ENCODE measurements around the gene KLLN.
"Not testable (repeated sequence)": the region's sequence is repeated elsewhere in the genome, so short reads cannot be mapped to it uniquely, and the experiment has no call there.

KLLN gene

GRCh38 chr10:87868277-87868676, 4.9 kb upstream of the KLLN start:
- H3K27ac ChIP-seq: no peak overlapping the region
- DNase-seq (ENCODE audit: low read depth, low spot score): no peak

- H3K27ac ChIP-seq: no peak overlapping the region
- DNase-seq (ENCODE audit: low read depth, low spot score): no peak
These were observed 4.1 kb upstream of the KLLN start for GRCh38 chr10:87867453-87867852.

DNA sequence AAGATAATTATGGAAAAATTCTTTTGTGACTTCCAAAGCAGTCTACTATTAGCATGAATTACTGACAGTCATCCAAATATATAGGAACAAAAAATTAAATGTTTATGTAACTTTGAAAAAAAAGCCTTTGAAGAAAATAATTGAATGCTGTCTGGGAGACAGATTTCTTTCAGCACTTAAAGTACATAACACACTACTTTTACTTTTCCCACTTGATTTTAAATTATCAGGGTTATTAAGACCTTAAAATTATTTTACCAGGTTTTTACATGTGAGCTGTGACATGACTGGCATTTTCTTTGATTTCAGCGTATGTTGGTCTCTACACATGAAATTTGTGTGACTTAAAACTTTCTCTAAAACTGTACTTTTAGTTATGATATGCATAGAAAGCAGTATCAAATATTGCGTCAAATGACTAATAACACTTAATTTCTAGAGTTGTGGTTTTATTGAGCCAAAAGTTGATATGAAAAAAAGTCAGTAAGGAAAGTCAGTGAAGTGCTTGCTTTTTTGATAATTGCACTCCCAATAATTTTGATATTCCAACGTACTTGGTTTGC, 3.2 kb upstream of the KLLN start:
- no peak for DNase-seq (ENCODE audit: low read depth, low spot score)
- no peak overlapping the region for H3K27ac ChIP-seq

- DNase-seq (ENCODE audit: low read depth, low spot score): no peak
- peak overlapping the region; percentile 96 for H3K27ac ChIP-seq
These were observed 2.0 kb upstream of the KLLN start for GRCh38 chr10:87865241-87865881.

- no peak for DNase-seq (ENCODE audit: low read depth, low spot score)
- peak overlapping the region; percentile 96 for H3K27ac ChIP-seq
These were observed 1.2 kb upstream of the KLLN start for GRCh38 chr10:87864496-87865059.

DNA sequence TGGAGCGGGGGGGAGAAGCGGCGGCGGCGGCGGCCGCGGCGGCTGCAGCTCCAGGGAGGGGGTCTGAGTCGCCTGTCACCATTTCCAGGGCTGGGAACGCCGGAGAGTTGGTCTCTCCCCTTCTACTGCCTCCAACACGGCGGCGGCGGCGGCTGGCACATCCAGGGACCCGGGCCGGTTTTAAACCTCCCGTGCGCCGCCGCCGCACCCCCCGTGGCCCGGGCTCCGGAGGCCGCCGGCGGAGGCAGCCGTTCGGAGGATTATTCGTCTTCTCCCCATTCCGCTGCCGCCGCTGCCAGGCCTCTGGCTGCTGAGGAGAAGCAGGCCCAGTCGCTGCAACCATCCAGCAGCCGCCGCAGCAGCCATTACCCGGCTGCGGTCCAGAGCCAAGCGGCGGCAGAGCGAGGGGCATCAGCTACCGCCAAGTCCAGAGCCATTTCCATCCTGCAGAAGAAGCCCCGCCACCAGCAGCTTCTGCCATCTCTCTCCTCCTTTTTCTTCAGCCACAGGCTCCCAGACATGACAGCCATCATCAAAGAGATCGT, 690 bp upstream of the KLLN start:
- not testable (repeated sequence) for DNase-seq (ENCODE audit: low read depth, low spot score)
- H3K27ac ChIP-seq: peak overlapping the region; percentile 96

GRCh38 chr10:87862679-87863052, 667 bp downstream of the KLLN start:
- H3K27ac ChIP-seq: peak overlapping the region; percentile 96
- DNase-seq (ENCODE audit: low read depth, low spot score): no peak

DNA sequence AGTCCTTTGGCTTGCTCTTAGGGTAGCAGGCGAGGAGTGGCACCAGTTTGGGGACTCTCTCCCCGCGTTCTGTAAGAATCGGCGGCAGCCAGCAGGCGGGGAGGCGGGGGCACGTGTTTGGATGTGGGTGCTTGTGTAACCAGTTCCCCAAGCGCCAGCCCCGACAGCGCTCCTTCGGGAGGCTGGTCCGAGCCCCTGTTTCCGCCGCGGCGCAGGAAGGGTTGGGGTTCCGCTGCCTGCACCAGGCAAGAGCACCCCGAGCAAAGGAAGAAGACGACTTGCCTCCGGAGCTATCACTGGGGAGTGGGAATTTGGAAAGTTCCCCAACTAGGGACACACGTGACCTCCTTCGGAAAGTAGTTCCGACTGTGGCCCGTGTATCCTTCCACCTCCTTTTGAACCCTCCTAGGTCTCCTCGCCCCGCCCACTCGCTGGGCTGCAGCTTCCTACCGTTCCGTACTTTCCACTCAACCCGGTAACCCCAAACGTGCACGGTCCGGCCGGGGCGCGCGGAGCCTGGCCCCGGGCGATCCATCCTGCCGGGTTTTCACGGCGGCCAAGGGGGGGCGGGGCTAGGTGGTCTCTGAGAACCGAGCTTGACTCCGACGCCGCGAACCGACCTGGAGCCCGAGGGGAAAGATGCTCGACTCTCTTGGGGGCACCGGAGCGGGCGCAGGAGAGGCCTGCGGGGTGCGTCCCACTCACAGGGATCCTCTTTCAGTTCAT, 1.2 kb downstream of the KLLN start:
- DNase-seq (ENCODE audit: low read depth, low spot score): peak; percentile 84
- peak overlapping the region; percentile 96 for H3K27ac ChIP-seq

- DNase-seq (ENCODE audit: low read depth, low spot score): peak; percentile 76
- peak overlapping the region; percentile 96 for H3K27ac ChIP-seq
These were observed 1.8 kb downstream of the KLLN start for GRCh38 chr10:87861566-87861952.

- DNase-seq (ENCODE audit: low read depth, low spot score): no peak
- H3K27ac ChIP-seq: peak overlapping the region; percentile 96
These were observed 2.4 kb downstream of the KLLN start for GRCh38 chr10:87860816-87861403.

- DNase-seq (ENCODE audit: low read depth, low spot score): no peak
- no peak overlapping the region for H3K27ac ChIP-seq
These were observed 3.1 kb downstream of the KLLN start for GRCh38 chr10:87860156-87860795.

- not testable (repeated sequence) for H3K27ac ChIP-seq; DNase-seq (ENCODE audit: low read depth, low spot score)
These were observed 7.7 kb downstream of the KLLN start for GRCh38 chr10:87855665-87856064.

DNA sequence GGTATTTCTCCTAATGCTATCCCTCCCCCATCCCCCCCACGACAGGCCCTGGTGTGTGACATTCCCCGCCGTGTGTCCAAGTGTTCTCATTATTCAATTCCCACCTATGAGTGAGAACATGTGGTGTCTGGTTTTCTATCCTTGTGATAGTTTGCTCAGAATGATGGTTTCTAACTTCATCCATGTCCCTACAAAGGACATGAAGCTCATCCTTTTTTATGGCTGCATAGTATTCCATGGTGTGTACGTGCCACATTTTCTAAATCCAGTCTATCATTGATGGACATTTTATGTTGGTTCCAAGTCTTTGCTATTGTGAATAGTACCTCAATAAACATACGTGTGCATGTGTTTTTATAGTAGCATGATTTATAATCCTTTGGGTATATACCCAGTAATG, 8.1 kb downstream of the KLLN start:
- not testable (repeated sequence) for H3K27ac ChIP-seq; DNase-seq (ENCODE audit: low read depth, low spot score)

DNA sequence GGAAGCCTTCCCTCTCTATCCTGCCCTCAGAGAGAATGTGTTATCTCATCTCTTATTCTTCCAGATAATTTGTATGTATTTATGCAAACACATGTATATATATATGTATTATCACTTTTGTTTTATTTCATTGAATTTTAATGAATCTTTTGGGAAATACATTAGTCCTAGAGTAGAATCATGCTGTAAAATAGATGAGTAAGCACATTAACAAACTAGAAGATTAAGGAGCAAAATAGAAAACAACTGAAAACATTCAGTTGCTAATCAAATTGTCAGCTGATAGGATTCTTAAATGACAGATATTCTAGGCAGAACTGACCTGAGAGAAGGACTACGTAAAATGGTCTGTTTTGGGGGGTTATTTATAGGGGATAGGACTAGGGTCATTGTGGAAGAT, 11.2 kb downstream of the KLLN start:
- no peak overlapping the region for H3K27ac ChIP-seq
- no peak for DNase-seq (ENCODE audit: low read depth, low spot score)

DNA sequence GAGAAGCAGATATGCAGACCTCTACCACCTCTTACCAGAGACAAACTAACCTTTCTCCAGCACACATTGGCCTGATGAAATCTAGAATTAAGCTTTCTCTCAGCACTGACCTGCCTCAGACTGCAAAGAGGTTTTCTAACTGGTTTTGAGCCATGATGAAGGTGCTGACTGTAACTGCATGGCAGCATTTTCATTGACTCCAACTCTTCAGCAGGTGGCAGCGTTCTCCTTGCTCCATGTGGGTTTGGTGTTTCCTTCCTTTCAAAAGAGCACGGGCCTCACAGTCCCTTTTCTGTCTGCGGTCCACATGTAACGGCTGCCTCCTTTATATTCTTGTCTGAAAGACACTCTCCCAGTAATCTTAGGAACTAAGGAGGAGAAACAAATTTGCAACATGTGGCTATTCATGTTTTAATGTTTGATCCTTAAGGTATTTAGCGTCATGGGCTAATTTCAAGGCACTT, 12.6 kb downstream of the KLLN start:
- no peak for DNase-seq (ENCODE audit: low read depth, low spot score)
- H3K27ac ChIP-seq: no peak overlapping the region

GRCh38 chr10:87849001-87849400, 14.3 kb downstream of the KLLN start:
- no peak overlapping the region for H3K27ac ChIP-seq
- no peak for DNase-seq (ENCODE audit: low read depth, low spot score)

- H3K27ac ChIP-seq: no peak overlapping the region
- no peak for DNase-seq (ENCODE audit: low read depth, low spot score)
These were observed 15.8 kb downstream of the KLLN start for GRCh38 chr10:87847550-87847949.

DNA sequence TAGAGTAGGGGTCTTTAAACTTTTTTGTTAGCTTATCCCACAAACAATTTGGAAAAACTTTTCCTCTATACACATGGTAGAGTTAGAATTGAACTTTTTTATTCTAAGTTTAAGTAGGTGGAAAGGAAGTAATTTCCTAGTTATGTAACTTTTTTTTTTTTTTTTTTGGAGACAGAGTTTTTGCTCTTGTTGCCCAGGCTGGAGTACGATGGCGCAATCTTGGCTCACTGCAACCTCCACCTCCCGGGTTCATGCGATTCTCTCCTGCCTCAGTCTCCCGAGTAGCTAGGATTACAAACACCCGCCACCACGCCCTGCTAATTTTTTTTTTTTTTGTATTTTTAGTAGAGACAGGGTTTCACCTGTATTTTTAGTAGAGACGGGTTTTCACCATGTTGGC, 16.6 kb downstream of the KLLN start:
- DNase-seq (ENCODE audit: low read depth, low spot score): not testable (repeated sequence)
- H3K27ac ChIP-seq: peak overlapping the region; percentile 88

- peak overlapping the region; percentile 88 for H3K27ac ChIP-seq
- peak; percentile 74 for DNase-seq (ENCODE audit: low read depth, low spot score)
These were observed 17.3 kb downstream of the KLLN start for GRCh38 chr10:87846023-87846422.

GRCh38 chr10:87845624-87845998, 17.7 kb downstream of the KLLN start:
- peak overlapping the region; percentile 88 for H3K27ac ChIP-seq
- DNase-seq (ENCODE audit: low read depth, low spot score): no peak

All from epithelial cell of prostate (primary cell).